ENCODE data around the gene LSM10.

The LSM10 gene

GRCh38 chr1:36367798-36368197 is 29.9 kb downstream of the LSM10 start:
- no peak for TF ChIP-seq SIN3A (IDR thresholded peaks at IDR 0.05; ENCODE audit: borderline replicate concordance, insufficient read depth, low read length)
- no peak for TF ChIP-seq POLR2AphosphoS5 (IDR thresholded peaks at IDR 0.05; ENCODE audit: low read depth, low read length)
- TF ChIP-seq FOXP2 (optimal IDR thresholded peaks at IDR 0.05; ENCODE audit: borderline replicate concordance, extremely low read depth, extremely low read length, insufficient read depth) = no peak
- no peak for TF ChIP-seq TAF1 (IDR thresholded peaks at IDR 0.05; ENCODE audit: borderline replicate concordance, insufficient read depth, low read length)
- TF ChIP-seq REST (IDR thresholded peaks at IDR 0.05; ENCODE audit: insufficient read depth in 1 of 2, low read depth in 2 of 2, low read length in 2 of 2) = no peak

- TF ChIP-seq TAF1 (IDR thresholded peaks at IDR 0.05; ENCODE audit: borderline replicate concordance, insufficient read depth, low read length) (no peak), SIN3A (IDR thresholded peaks at IDR 0.05; ENCODE audit: borderline replicate concordance, insufficient read depth, low read length) (no peak), POLR2AphosphoS5 (IDR thresholded peaks at IDR 0.05; ENCODE audit: low read depth, low read length) (no peak), FOXP2 (optimal IDR thresholded peaks at IDR 0.05; ENCODE audit: borderline replicate concordance, extremely low read depth, extremely low read length, insufficient read depth) (no peak), REST (IDR thresholded peaks at IDR 0.05; ENCODE audit: insufficient read depth in 1 of 2, low read depth in 2 of 2, low read length in 2 of 2) (no peak)
These were observed 30.6 kb downstream of the LSM10 start for GRCh38 chr1:36367066-36367465.

- no peak for TF ChIP-seq REST (IDR thresholded peaks at IDR 0.05; ENCODE audit: insufficient read depth in 1 of 2, low read depth in 2 of 2, low read length in 2 of 2)
- no peak for TF ChIP-seq POLR2AphosphoS5 (IDR thresholded peaks at IDR 0.05; ENCODE audit: low read depth, low read length)
- no peak for TF ChIP-seq FOXP2 (optimal IDR thresholded peaks at IDR 0.05; ENCODE audit: borderline replicate concordance, extremely low read depth, extremely low read length, insufficient read depth)
- no peak for TF ChIP-seq SIN3A (IDR thresholded peaks at IDR 0.05; ENCODE audit: borderline replicate concordance, insufficient read depth, low read length)
- no peak for TF ChIP-seq TAF1 (IDR thresholded peaks at IDR 0.05; ENCODE audit: borderline replicate concordance, insufficient read depth, low read length)
These were observed 31.5 kb downstream of the LSM10 start for GRCh38 chr1:36366091-36366661.

GRCh38 chr1:36365381-36365780 is 32.3 kb downstream of the LSM10 start:
- TF ChIP-seq REST (IDR thresholded peaks at IDR 0.05; ENCODE audit: insufficient read depth in 1 of 2, low read depth in 2 of 2, low read length in 2 of 2) (no peak), TAF1 (IDR thresholded peaks at IDR 0.05; ENCODE audit: borderline replicate concordance, insufficient read depth, low read length) (no peak), FOXP2 (optimal IDR thresholded peaks at IDR 0.05; ENCODE audit: borderline replicate concordance, extremely low read depth, extremely low read length, insufficient read depth) (no peak), SIN3A (IDR thresholded peaks at IDR 0.05; ENCODE audit: borderline replicate concordance, insufficient read depth, low read length) (no peak), POLR2AphosphoS5 (IDR thresholded peaks at IDR 0.05; ENCODE audit: low read depth, low read length) (no peak)

All from PFSK-1 (cell line).